Subcutaneous adipose tissue (tissue), 4 donors: Measurements from ENCODE around the gene HSPA1L. TPM values are rescaled to one million over a fixed set of nuclear protein-coding genes. Genes with fewer than 3 reads are reported as not detected.

Source experiments
- CTCF ChIP-seq: fragments of 450-650 bp; IDR thresholded peaks from one replicate; pipeline ENCODE4 v1.5.1; 2016; ENCODE audit warnings: low read depth, mild to moderate bottlenecking, control low read depth, antibody characterized with exemption, moderate library complexity
- total RNA-seq, 4 donors: library from RNA; depleted of rRNA; stranded (reverse); fragments of >200 nt; gene quantifications; one replicate each; pipeline ENCODE4 v1.1.0, GENCODE V29; 2016

Gene HSPA1L
- total RNA-seq, 4 donors from 2014 or later = 0.65 to 2.9 (median 1.2) TPM

- no peak for TF ChIP-seq CTCF
Measured at GRCh38 chr6:31858707-31859106, 43.6 kb upstream of the HSPA1L start.

- no peak for TF ChIP-seq CTCF
Measured at GRCh38 chr6:31851485-31851832, 36.4 kb upstream of the HSPA1L start.

GRCh38 chr6:31850765-31851484 is 35.8 kb upstream of the HSPA1L start:
- TF ChIP-seq CTCF = no peak

GRCh38 chr6:31847276-31847978 is 32.3 kb upstream of the HSPA1L start:
- TF ChIP-seq CTCF = no peak

GRCh38 chr6:31844507-31844906 is 29.4 kb upstream of the HSPA1L start:
- TF ChIP-seq CTCF = no peak

GRCh38 chr6:31842053-31842452 is 27.0 kb upstream of the HSPA1L start:
- no peak for TF ChIP-seq CTCF

- no peak for TF ChIP-seq CTCF
Measured at GRCh38 chr6:31838968-31839367, 23.9 kb upstream of the HSPA1L start.
